A204.1 (cell line): ENCODE data around the gene KLHL29.

Experiments
- FAIRE-seq: peaks from 2 replicates; lab custom pipeline; 2012; peaks lifted over from hg19 to GRCh38; lab: Jason Lieb, UNC

KLHL29 gene

DNA sequence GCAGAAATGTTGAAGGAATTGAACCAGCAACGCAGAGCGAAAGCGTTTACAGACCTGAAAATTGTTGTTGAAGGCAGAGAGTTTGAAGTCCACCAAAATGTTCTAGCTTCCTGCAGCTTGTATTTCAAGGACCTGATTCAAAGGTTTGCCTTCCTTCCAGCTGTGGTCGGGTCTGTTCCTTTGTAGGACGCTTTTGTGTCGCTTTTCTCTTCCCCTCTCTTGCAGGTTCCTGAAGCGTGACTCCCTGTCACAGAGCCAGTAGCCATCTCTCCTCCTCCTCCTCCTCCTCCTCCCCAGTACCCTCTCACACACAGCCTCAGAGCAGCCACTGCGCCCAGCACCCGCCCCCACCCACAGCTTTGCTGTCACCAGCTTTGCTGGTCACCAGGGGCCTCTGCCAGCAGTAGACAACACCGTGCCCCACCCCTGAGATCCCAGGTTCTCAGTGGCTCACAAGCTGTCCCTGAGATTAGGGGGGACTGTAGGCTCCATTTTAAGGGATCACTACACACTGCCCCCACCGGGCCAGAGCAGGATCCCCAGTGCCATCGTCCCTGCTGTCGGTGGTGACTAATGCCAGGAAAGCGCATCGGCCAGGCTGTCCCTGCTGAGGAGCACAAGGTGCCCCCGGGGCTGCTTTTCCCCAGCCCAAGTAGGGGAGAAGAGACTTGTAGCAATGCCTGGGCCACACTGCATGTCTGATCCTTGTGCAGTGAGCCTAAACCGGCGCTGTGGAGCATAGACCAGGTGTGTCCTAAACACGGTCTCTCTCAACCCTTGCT lies 299.6 kb downstream of the KLHL29 start:
- FAIRE-seq = no peak

DNA sequence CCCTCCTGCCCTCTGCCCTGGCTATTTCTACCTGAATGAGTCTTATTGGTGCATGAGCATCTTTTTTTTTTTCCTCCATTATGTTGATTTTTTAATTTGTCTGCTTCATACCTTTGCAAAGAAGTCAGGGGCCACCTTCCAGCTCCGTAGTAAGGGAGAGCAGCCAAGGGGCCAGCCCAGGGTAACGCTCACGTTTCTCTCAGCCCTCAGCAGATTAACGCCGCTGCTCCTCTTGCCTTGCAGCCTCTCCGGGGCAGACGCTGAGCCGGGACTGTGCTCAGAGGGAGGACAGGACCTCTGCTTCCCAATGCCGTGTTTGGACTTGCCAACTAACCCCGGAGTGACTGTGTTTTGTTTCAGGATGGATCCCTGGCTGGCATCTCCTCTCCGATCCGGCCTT lies 300.2 kb downstream of the KLHL29 start:
- no peak for FAIRE-seq

DNA sequence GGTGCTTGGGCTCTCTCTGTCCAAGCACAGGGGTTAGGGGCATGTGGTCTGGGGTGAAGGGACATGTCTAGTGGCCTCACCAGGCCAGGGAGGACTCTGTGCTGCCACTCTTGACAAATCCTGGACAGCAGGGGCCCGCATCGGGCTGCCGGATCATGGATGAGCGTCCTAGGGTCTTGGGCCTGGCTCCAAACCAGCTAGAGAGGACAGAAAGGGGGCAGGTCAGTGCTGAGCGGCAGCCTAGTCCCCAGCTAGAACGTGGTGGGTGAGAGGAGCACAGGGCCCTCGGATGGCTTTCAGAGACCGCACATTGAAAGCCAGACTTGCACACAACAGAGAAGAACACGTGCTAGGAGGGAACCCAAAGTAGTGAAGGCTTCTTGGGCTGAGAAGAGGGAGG lies 300.7 kb downstream of the KLHL29 start:
- no peak for FAIRE-seq

DNA sequence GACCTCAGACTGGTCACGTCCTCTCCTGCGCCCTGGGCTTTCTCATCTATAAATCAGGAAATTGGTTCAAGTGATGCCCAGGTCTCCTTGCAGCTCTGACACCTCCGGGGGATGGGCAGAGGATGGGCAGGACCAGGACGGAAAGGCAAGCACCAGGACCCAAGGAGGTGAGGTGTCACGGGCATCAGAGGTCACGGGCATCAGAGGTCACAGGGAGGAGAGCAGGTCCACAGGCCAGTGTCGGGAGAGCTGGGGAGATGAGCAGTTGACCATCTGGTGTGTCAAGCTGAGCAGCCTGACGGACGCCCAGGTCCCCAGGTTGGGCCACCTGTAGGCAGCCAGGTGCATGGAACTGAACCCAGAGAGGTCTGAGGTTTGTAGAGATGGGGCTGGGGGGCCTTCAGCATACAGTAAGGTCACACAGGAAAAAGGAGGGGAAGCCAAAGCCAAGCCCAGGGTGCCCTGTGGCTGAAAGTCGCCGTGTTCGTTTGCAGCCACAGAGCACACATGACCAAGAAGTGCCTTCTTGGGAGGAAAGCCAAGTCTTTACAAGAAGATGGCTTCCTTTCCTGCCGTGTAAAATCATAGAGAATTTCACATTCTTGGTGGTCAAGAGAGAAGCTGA lies 301.5 kb downstream of the KLHL29 start:
- FAIRE-seq = no peak

DNA sequence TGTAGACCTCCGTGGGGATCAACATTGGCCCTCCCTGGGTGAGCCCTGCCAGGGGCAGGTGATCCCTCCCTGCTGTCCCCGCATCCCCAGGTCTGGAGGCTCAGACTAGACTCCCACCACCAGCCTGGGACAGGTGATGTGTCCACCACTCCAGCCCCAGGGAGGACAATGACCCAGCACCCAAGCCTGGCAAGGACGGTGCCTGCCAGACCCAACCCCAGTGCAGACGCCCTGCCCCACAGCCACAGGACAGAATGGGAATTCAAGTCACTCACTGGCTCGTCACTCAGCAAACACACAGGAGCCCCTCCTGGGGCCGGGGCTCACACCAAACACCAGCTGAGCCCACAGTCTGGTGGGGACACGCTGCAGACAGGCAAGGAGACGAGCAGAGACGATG lies 302.2 kb downstream of the KLHL29 start:
- FAIRE-seq = no peak

DNA sequence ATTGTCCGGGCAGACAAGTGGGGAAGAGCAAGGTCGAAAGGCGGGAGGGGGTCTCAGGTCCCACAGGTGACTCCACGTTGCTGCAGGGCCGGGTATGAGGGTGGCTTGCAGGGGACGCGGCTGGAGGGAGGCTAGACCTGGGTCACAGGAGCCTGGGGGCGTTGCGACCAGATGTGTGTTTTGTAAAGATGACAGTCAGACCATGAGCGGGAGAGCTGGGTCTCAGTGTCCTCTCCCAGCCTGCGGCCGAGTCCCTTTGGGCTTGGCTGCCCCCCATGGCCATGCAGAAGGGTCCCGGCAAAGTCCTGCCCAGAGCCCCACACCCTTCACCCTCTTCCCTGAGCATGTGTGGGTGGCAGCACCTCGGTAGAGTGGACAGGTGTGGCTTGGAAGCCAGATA lies 302.7 kb downstream of the KLHL29 start:
- no peak for FAIRE-seq

DNA sequence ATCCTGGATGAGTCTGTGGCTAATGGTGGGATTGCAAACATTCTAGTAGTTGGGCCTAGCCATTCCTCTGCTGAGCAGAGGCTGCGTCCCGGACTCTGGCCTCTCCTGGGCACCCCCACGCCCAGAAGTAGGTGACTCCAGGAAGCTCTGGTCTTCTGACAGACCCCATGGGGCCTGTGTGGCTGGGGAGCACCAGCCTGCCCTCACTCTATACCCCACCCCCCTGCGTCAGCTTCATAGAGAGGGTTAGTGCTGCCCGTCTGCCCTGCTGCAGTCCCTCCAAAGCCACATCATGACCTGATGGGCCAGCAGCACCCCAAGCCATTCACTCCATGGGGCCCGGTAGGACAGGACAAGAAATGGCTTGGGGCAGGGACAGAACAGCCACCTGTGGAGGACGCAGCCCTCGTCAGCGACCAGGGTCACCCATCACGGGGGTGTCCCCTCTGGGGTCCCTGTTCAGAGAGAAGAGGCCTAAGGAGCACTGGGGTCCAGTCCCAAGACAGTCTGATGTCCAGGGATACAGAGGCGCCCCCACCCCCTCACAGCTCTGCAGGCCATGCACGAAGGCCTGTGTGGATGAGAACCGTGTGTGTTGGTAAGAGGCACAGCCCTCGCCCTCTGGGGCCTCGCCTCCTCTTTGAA lies 303.6 kb downstream of the KLHL29 start:
- FAIRE-seq = no peak

DNA sequence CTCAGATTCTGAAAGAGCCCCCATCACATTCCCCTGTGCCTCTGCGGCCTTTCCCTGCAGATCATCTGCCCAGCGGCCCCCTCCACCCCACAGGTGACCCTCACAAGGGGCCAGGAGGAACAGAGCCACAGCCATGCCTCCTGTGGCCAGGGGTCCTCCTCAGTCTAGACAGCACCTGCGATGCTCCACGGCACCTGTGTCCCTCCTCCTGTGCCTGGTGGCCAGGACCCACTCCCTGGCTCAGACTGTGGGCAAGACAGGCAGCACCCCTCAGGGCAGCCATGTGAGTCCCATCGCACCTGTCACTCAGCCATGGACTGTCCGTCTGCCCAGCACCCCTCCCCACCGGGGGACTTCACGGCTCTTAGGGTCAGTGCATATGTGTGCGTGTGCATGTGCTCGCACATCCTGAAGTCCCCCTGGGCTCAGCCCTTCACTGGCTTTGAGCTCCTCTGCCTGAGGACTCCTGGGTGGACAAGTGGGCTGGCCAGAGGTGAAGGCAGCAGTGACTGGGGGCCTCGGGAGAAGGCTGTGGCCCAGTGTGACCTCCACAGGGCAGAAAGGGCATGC lies 304.2 kb downstream of the KLHL29 start:
- no peak for FAIRE-seq

DNA sequence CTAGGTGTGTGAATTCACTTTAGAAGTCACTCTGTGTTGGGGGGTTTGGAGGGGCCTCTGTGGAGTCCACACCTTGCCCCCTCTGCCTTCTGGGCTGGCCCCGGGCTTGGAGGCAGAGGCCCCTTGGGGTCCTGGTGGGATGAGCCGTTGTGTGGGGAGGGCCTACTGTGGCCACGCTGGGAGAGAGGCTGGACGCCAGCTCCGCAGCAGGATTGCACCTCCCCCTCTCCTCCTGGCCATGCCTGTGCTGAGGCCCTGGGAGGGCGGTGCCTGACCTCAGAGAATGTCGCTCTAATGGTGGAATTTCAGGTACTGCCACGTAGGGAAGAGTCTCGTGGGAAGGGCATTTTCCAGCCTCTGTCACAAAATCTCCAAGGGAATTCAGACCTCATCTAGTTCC lies 304.9 kb downstream of the KLHL29 start:
- no peak for FAIRE-seq

DNA sequence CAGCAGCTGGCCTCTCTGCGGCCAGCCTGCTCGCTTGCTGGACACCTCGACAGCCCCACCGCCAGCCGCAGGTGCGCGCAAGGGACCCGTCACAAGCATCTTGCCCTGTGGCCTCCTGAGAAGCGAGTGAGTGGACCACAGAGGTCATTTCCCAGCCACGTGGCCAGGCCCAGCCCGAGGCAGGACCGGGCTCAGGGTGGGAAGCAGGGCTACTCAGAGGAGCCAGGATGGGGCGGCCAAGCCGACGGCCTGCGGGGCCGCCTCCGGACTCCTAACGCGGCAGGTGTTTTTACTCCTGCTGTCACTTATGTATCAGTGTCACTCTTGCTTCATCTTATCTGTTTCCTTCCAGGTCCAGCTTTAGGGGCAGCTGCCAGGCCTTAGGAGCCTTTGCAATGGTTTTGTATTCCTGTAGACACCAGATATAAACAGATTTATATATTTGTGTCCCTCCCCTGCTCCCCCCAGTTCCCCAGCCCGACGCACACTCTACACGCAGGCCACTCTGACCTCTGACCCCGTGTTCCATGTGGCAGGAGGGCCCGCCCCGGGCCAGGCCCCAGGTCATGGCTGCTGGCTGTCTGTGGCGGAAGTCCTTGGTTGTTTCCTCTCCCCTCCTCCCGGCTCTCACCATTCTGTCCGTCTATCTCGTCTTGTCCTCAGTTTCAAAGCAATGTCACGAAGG lies 305.6 kb downstream of the KLHL29 start:
- no peak for FAIRE-seq

DNA sequence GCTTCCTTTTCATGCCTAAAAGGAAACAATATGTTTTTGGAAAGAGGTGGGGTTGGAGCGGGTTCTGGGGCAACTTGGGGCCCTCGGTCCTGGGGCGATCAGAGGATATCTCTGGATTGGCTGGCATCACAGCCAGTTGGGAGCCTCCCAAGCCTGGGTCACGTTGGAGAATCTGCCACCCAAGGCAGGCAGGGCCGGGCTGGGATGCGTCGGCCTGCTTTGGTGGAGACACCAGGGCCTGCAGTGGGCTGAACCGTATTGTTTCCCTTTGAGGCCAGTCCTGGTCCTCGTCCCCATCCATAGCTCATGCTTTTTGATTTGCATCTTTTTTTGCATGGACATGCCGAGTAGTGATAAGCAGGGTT lies 306.1 kb downstream of the KLHL29 start:
- FAIRE-seq = no peak

DNA sequence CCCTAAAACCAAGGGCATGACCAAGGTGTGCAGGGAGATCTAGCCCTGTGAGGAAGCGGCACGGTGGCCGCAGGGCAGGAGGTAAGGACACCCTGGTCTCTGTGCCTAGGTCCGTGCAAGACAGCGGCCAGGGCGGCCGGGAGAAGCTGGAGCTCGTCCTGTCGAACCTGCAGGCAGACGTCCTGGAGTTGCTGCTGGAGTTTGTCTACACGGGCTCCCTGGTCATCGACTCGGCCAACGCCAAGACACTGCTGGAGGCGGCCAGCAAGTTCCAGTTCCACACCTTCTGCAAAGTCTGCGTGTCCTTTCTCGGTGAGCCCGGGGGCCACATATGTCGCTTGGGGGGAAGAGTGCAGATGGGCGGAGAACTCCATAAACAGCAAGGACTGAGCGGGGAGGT lies 306.6 kb downstream of the KLHL29 start:
- no peak for FAIRE-seq

DNA sequence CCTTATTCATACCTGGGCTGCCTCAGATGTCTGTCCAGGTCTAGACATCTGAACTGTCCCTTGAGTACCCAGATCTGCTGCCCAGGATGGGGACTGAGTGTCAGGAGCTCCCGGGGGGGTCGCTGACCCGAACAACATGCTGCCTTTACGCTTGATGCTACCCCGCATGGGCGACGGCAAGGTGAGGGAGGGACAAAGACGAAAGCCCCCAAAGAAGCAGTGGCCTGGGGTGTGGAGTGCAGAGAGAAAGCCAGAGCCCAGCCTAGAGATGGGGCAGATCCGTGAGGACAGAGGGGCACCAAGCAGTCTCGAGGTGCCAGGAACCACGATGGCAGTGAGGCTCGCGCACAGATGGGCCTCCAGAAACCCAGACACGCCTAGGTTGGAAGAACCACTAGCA lies 307.3 kb downstream of the KLHL29 start:
- no peak for FAIRE-seq

DNA sequence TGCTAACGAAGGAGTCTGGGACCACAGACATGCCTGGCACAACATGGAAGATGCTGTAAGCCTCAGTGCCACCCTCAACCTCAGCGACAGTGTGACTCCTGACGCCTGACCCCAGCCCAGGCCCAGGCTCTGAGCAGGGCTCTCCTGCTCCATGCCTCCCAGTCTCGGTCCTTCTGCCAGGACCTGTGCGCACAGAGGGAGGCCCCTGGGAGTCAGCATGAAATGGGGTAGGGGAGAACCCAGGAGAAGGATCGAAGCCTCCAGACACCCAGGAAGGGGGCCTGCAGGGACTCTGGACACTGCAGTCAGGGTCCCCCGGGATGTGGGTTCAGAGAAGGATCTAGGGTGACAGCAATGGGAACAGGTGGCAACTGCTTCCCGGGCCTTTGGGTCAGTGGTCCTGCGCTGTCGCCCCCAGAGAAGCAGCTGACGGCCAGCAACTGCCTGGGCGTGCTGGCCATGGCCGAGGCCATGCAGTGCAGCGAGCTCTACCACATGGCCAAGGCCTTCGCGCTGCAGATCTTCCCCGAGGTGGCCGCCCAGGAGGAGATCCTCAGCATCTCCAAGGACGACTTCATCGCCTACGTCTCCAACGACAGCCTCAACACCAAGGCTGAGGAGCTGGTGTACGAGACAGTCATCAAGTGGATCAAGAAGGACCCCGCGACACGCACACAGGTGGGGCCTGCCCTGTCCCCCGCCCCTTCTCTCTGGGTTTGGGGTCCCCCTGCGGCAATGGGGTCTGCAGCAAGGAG lies 308.0 kb downstream of the KLHL29 start:
- FAIRE-seq = no peak

DNA sequence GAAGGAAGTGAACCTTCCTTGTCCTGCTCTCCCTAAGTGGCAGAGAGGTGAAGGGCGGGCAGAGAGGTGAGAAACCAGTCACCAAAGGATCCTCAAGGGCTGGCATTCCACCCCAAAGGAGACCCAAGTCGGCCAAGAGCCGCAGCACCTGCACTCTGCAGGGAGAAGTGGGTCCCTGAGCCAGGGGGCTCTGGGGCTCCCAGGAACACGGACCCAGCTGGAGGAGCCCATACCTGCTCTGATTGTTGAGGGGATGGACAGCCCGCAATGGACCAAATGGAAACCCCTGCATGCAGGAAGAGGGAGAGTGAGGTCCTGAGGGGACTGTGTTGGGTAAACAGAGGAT lies 308.6 kb downstream of the KLHL29 start:
- FAIRE-seq = no peak

DNA sequence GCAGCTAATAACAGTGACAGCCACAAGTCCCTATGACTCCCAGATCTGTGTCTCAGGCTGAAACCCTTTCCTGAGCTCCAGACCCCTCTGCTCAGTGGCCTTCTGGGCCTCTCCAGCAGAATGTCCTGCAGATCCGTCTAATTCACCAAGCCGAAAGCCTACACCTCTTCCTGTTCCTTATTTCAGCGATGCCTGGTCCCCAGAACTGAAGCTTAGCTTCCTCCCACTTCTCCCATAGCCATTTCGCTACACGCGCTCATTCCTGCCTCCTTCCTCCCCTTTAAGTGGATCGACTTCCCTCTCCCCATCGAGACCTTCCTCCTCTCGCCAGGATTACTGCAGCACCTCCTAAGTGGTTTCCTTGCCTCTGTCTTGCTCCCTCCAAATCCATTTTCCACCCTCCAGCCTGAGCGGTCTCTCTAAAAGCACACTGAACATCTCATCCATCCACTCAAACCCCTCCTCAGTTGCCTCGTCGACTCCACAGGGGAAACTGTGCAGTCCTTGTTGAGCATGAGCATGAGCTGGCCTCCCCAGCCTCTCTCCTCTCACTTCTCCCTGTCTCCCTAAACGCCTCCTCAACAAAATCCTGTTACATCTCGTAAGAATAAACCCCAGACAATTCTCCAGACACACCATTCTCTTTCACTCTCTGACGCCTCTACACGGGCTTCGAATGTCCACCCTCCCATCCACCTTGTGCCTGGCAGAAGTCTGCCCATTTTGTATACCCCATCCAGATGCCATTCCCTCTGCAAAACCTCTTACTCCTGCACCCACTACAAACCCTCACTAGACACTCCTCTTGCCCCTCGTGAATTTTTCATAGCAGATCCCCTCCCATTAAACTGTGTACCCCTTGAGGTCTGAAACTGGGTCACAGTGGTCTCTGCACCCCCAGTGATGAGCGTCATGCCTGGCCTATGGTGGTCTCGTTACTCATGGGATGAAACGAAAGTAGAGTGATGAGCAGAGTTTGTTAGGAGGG lies 309.4 kb downstream of the KLHL29 start:
- FAIRE-seq = no peak

DNA sequence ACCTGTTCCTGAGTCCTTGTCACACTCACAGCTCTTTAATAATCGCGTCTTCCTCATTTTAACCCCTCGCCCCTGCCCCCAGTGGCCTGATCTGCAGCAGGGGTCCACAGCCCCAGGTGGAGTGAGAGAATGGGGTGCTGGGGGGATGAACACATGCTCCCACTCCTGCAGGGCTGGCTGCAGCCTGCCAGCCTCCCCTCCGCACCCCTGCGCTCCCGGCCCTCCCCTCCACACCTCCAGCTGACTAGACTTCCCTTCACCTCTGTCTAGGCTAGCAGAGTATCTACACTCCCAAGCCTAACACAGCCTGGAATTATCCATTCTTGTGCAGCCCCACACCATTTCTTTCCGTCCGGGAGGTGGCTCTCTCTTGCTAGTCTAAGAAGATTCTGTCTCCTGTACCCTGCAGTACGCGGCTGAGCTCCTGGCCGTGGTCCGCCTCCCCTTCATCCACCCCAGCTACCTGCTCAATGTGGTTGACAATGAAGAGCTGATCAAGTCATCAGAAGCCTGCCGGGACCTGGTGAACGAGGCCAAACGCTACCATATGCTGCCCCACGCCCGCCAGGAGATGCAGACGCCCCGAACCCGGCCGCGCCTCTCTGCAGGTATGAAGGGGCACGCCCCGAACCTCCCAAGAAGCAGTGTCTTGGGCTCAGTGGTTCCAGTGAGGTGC lies 310.4 kb downstream of the KLHL29 start:
- FAIRE-seq = no peak

DNA sequence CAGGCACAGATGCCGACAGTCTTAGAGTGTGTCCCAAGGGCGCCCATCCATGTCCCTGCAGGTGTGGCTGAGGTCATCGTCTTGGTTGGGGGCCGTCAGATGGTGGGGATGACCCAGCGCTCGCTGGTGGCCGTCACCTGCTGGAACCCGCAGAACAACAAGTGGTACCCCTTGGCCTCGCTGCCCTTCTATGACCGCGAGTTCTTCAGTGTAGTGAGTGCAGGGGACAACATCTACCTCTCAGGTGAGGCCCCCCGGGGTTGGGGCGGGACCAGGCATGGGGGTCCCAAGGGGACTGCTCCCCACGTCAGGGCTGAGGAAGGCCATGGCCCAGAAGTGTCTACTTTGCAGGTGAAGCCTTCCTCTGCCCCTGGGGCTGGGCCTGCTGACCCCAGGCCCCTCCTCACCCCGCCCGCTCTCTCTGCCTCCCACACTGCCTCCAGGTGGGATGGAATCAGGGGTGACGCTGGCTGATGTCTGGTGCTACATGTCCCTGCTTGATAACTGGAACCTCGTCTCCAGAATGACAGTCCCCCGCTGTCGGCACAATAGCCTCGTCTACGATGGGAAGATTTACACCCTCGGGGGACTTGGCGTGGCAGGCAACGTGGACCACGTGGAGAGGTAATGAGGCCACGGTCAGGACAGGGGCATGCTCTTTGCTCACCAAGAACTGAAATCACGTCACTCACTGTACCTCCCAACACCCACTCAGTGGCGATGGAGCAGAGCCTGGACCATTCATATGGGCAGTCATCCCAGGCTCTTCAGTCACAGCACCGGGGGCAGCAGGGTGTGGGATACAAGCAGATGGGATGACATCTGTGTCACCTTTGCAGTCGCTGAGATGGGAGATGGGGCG lies 311.1 kb downstream of the KLHL29 start:
- no peak for FAIRE-seq

DNA sequence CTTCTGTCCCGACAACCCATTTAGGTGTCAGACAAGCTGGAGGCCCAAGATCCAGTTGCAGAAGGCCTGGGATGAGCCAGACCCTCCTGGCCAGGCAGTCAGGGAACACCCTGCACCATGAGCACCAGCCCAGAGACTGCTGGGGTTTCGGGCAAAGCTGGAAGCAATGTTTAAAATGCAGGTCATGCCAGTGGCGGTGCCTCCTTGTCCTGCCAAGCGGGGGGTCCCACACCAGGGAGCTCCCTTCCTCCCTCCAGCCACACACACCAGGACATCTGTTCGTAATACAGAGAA lies 311.7 kb downstream of the KLHL29 start:
- no peak for FAIRE-seq
